GM19025 (cell line): ENCODE results near the gene VRK3.
"Not testable (repeated sequence)": the region's sequence is repeated elsewhere in the genome, so short reads cannot be mapped to it uniquely, and the experiment has no call there.

ENCODE experiments used
- ATAC-seq: cut with Tn5 transposase; IDR thresholded peaks from one replicate; pipeline ENCODE4 v1.9.1; 2021; ENCODE audit warnings: mild to moderate bottlenecking, low read depth, moderate library complexity; ENCODE audit not compliant: unreplicated experiment

VRK3 gene

DNA sequence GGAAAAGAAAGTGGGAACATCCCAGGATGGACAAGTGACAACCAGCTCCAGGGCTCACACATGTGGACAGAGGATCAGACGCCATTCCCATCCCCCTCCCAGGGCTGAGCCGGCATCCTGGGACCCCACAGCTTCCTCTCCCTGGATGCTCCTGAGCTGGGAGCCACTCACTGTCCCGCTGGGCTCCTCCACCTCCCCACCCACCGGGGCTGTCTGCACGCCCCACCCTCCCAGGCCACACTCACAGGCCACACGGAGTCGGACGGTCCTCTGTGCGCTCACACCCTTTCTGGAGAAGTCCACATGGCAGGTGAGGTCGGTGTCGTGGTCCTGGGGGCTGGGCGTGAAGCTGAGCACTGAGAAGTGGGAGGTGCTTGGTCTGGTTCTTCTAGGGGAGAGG is 65.3 kb downstream of the VRK3 start:
- ATAC-seq, result not testable (repeated sequence)

DNA sequence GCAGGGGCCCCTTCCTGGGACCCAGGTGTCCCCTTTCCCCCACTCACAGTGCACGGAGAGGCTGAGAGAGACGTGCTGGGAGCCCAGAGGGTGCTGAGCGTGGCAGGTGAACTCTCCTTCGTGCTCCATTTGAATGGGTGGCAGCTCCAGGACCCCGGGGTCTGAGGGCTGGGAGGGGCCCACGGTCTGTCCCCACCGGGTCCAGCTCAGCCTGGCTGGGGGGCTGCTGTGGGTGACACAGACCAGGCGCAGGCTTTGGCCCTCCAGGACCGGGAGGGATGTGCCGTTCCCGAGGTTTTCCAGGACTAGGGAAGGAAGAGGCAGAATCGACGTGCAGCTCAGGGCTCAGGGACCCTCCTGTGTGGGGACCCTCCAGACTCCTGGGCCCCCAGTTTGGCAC is 66.6 kb downstream of the VRK3 start:
- not testable (repeated sequence) for ATAC-seq

DNA sequence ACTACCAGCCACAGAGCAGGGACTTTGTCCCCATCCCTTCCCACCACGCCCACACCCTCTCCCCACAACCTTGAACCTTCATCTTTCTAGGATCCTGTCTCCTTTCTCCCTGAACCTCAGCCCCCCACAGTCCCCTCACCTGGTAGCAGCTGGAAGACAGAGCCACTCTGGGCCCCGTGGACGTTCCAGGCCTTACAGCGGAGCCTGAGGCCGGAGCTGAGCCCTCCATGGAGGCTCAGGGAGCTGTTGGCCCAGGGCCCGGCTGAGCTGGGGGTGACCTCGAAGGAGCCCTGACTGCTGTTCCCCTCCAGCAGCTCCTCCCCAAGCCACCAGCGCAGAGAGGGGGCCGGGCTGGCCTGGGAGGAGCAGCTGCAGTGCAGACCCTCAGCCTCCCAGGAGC is 67.0 kb downstream of the VRK3 start:
- not testable (repeated sequence) for ATAC-seq

DNA sequence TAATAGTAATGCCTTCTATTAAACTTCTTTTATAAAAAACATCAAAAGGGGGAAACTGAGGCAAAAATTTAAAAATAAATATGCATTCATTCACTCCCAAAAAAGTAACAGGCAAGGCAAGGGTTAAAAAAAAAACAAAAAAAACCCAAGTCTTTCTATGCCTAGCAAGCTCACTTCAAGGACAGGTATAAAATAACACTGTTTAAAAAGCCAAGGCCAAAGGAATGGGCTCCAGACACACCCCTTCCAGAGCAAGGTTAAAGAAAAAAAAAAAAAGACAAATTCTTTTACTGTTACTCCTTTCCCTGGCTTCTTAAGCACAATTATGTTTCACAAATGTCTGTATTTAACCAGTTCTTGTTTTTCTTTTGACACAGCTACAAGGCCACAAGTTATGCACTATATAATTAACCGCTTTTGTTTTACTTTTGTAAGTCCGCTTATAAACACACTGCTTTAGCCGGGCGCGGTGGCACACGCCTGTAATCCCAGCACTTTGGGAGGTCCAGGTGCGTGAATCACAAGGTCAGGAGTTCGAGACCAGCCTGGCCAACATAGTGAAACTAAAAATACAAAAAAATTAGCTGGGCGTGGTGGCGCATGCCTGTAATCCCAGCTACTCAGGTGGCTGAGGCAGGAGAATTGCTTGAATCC is 67.8 kb downstream of the VRK3 start:
- no peak for ATAC-seq

DNA sequence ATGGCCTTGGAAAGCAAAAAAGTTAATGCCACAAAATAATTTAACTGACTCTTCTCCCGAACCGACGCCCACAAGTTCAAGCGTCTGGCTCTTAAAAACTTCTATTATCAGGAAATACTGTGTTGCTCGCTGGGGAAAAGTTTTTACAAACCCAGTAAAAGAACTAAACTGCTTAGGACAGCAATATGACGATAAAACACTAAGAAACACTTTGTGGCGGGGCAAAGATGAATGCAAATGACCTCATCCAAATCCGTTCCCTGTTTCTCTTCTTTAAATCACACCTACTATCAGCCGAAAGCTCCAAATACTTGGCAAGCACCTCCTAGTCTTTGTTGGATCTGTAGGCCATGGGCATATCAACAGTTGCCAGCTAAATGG is 69.1 kb downstream of the VRK3 start:
- ATAC-seq, result no peak

DNA sequence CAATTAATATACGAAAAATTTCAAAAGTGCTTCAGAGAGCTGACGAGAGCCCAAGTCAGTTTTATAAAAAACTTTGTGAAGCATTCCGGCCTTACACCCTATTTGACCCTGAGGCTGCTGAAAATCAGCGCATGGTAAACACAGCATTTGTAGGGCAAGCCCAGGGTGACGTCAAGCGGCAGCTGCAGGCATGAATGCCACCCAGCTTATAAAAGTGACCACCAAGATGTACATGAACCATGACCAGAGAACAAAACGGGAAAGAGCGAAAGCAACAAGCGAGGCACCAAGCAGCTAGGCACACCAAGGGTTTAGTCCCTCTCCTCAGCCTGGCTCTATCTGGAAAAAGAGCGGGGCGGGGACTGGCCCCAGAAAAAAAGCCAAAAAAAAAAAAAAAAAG is 70.2 kb downstream of the VRK3 start:
- ATAC-seq, result no peak

DNA sequence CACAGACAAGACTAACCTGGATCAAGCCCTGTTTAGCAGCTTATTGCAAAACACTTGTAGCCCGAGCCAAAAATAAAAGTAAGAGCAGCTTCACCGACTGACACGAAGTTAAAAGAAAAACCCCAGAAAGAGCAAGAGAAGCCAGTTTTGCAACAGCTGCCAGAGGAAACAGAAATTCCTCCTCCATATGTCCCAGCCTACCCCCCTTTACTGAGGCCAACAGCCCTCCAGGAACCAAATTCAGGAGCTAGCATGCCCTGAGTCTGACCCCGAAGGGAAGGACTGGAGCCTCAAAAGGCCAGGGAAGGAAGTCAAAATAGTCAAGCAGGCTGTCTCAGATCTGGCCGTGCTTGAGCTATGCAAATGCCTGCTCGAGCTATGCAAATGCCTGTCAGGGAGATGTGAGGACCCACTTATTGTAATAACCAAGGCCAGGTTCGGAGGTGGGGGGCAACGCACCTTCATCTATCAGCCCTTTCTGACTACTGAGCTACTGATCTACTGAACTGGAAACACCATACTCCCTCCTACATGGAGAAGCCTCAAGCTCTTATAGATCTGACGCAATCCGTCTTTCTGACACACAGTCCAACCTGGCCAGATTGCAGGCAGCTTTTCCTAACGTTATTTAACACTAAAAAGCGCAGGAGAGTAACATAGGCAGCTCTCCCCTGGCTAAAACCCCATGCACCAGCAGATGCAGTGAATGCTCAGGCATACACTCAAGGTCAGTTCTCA is 70.9 kb downstream of the VRK3 start:
- ATAC-seq, result no peak

DNA sequence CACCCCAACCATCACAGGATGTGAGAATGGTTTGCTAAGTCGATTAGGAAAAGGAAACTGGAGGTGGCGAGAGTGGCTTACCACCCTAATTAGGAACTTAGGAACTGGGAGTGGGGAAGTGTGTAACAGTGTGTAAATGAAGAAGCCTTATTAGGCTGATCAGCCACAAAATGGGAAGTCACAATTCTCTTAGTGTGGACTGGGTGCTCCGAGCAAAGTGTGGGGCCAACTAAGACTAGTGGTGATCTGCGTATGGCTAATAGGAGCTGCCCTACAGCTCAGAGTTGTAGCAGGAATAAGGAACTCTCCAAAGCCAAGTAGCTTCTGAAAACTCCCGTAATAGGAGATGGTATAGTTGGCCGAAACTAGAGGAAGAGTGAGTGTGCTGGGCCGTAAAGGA is 71.8 kb downstream of the VRK3 start:
- ATAC-seq, result no peak

DNA sequence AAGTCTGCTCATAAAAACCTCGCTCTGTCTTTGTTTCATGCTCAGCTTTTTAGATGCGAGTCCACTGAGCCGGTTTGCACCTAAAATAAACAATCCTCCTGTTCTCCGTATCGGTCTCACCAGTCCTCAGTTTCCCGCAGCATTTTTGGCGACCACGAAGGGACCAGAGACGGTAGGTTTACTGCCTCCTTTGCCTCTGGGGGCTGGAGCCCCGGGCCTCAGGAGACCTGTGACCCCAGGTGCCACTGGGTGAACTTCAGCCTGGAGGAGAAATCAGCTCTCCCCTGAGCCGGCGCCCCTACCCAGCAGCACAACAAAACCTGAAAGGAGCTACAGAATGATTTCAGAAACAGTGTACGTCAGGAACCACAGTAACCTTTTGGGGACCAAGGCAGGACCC is 72.3 kb downstream of the VRK3 start:
- no peak for ATAC-seq

DNA sequence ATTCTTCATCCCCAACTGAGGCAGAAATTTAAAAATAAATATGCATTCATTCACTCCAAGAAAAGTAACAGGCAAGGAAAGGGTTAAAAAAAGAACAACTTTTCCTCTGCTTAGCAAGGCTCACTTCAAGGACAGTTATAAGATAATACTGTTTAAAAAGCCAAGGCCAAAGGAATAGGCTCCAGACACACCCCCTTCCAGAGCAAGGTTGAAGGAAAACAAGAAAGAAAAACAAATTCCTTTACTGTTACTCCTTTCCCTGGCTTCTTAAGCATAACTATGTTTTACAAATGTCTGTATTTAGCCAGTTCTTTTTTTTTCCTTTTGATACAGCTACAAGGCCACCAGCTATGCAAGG is 72.7 kb downstream of the VRK3 start:
- no peak for ATAC-seq

DNA sequence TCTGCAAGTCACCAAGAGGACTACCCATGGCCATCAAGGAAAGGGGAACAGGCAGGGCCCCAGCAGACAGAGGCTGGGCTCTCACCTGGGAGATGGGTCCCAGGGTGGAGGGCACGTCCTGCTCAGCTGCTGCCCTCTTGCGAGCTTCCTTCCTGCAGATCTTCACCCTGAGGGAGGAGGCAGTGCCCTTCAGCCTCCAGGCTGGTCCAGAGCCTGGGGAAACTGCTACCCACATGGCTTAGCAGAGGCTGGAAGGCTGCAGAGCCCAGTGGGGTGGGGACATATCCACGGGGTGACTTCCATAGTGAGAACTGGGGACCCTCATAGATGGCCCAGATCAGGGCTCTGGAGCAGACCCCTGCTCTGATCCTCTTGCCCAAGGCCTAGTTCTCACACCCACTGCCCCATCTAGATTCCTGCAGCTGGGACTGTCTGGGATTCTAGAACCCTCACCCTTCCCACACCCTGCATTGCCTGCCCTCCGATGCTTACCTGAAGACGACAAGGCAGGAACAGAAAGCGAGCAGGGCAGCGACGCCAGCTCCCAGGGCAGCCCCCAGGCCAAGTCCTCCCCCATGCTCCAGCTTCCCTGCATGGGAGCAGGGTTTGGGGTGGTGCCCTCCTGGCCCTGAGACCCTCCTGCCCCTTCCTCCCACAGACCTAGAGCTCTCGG is 73.2 kb downstream of the VRK3 start:
- no peak for ATAC-seq

DNA sequence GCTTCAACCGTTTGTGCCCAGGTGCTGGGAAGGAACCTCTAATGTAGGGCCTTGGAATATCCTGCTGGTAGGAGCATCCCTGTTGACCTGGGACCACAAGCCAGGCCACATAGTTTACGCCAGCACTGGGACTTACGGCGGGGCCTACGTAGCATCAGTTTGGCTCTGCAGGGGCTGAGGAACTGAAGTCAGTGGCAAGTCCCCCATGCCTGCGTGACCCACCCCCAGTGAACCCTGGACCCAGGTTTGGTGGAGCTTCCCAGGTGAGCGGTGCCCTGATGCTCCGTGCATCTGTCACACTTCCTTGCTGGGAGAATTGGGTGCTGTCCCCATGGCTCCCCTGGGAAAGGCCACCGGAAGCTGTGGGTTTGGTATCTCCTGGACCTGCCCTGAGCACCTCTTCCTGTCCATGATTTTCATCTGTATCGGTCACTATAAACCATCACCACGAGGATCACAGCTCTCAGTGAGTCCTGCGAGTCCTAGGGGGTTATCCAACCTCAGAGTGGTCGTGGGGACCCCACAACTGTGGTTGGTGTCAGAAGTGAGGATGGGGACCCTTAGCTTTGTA is 74.1 kb downstream of the VRK3 start:
- ATAC-seq, result no peak

DNA sequence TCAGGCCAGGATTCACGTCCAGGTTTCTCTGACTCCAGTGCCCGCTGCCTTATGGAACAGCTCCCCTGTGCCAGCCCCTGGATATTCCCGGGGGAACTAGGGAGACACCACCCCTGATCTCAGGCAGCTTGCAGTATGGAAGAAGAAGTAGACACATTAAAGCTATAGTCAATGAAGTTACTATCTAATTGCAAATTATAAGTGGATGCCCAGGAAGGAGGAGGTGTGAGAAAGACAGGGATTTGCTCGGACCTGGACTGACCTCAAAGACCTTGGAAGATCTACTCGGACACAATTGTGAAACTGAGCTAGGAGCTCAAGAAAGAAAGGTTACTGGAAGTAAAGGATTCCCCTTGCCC is 74.6 kb downstream of the VRK3 start:
- ATAC-seq, result no peak

DNA sequence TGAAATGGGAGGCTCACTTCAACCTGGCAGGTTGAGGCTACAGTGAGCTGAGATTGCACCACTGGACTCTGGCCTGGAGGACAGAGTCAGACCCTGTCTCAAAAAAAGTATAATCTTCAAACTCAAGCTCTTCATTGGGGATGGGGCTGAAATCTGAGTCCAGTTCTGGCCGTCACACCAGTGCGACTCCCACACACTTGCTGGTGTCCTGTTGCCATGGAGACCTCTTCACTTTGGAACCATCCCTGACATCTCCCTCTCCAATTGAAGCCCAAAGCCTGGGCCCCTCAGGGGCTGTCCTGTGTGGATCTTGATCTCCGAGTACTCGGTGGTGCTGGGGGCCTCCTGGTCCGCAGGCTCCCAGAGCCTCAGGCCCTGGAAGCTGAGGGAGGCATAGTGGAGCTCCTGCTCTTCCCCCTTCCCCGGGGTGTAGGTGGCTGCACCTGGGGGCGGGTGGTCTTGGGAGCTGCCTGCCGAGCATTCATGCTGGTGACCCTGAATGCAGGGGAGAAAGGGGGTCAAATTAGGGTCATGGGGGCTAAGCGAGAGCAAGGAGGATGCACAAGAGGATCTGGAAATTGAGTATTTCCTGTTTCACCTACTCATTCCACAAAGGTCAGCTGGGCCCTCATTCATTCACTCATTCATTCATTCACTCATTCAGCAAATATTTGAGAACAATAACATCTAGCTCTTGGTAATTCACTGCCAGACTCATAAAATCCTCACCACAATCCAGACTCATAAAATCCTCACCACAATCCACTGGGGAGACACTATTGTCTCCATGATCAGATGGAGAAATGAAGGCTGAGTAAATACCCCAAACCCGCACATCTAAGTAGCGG is 75.2 kb downstream of the VRK3 start:
- no peak for ATAC-seq

DNA sequence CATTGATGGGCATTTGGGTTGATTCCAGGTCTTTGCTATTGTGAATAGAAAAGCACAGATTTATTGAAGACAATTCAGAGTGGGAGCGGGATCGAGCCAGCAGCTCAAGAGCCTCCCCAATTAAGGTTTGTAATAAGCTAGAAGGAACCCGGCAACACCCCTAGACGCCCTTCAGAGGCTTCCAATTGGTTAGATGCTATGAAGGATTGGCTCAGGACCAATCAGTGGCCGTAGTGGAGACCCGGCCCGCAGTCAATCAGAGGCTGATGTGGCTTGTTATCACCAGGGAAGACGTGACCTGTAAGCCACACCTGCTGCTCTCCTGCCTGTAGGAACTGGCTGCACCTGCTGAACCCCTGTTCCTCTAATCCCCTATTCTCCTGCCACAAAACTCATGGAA is 78.8 kb downstream of the VRK3 start:
- no peak for ATAC-seq

DNA sequence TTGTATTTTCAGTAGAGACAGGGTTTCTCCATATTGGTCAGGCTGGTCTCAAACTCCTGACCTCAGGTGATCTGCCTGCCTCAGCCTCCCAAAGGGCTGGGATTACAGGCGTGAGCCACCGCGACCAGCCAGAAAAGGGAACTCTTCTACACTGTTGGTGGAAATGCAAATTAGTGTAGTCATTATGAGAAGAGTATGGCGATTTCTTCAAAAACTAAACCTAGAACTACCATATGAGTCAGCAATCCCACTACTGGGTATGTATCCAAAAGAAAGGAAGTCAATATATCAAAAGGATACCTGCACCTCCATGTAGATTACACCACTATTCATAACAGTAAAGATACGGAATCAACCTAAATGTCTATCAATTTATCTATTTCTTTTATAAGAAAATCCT is 80.6 kb downstream of the VRK3 start:
- not testable (repeated sequence) for ATAC-seq

DNA sequence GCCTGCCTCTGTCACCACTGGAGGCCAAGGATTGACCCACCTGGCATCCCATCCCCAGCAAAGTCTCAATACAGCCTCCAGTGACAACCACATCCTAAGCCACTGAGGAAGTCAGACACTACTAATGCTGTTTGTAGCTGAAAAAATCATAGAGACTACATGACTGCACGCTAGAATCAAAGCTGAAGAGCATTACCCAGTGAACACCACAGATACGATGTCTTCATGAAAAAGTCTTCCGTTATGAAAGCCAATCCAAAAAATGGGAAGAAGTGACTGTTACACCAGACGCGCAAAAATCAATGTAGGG is 84.7 kb downstream of the VRK3 start:
- ATAC-seq, result no peak

DNA sequence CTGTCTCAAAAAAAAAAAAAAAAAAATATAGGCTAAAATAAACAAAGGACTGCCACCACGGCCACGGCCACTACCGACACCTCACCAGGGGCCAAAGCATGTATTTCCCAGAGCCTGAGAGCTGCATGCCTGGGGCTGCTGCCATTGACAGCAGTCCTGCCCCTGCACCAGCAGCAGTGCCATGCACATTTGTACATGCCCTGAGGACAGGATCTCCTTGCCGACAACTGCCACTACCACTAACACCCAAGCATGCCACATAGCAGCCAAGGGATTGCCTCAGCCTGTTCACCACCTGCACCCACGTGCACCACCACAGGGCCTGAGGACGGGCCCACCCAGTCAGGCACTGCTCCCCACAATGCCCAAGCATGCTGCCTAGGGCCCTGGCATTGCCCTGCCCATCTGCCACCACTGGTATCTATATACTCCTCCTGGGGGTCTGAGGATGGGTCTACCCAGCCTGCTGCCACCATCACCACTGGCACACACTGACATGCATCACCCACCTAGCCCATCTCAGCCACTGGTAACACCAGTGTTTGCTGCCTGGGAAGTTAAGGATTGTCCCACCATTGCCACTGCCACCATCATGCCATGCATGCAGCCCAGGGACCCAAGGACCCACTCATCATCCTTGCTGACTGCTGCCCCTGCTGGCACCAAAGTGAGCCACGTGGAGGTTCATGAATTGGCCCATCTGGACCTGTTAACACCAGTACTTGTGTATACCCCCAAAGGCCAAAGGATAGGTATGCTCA is 85.3 kb downstream of the VRK3 start:
- no peak for ATAC-seq

DNA sequence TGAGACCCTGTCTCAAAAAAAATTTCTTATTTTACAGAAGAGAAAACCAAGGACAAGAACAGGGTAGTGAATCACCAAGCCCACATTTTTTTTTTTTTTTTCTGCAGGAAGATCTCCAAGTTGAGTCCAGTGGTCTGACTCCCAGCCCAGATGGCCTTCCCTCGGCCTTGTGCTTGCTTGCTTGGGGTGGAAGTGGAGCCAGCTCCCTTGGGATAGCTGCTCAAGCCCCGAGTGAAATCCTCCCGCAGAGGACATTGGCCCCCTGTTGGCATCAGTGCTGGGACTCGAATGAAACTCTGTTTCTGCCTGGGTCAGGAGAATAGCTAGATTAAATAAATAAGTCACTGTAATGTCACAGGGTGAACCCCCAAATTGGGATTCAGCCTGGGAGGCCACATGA is 86.5 kb downstream of the VRK3 start:
- no peak for ATAC-seq

DNA sequence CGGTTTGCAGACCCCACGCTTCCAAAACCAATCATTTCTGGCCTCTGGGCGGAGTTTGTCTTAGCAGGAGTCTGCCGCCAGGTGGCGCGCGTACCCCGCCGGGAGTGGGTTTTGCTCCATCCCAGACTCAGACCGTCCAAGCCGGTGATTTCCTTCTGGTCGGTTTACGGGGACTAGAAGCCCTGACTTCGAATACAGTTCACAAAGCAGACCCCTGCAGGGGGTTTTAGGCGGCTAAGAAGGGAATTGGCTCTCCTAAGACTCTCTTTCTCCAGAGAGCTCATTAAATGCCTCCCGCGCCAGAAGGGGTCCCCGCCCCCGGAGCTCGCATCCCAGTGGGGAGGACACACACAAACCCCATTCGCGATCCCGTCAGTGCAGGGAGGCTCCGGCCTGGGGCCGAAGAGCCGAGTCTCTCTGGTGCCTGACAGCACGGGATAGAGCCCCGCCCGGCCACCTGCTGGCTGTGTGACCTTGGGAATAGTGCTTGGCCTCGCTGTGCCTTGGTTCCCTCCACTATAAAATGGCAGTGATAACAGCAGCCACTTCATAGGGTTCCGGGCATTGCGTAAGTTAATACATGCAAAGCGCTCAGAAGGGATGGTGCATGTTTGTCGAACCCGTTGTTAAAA is 87.3 kb downstream of the VRK3 start:
- no peak for ATAC-seq
